ENCODE results near the gene RYR3. TPM values are rescaled to one million over a fixed set of nuclear protein-coding genes. Genes with fewer than 3 reads are reported as not detected.

Gene RYR3
- total RNA-seq, 1 donor from 2014 or later = 4.8 TPM

GRCh38 chr15:33724321-33725036 lies 413.7 kb downstream of the RYR3 start:
- Mint-ChIP-seq H3K27ac (ENCODE audit: unreplicated experiment) (no peak overlapping the region), H3K36me3 (ENCODE audit: low read depth, unreplicated experiment) (no peaks in the 10 kb centered on the region), H3K27me3 (ENCODE audit: unreplicated experiment) (peaks cover 1% of the 10 kb centered on the region), H3K9me3 (ENCODE audit: unreplicated experiment) (no peaks in the 10 kb centered on the region), H3K4me3 (ENCODE audit: unreplicated experiment) (no peak overlapping the region), H3K4me1 (ENCODE audit: unreplicated experiment) (peaks cover 24% of the 10 kb centered on the region)
- no peak for DNase-seq (ENCODE audit: low spot score)
- TF ChIP-seq CTCF (IDR thresholded peaks at IDR 0.05; ENCODE audit: unreplicated experiment) = no peak

GRCh38 chr15:33729653-33730052 lies 418.9 kb downstream of the RYR3 start:
- DNase-seq (ENCODE audit: low spot score) = no peak
- Mint-ChIP-seq H3K36me3 (ENCODE audit: low read depth, unreplicated experiment) (no peaks in the 10 kb centered on the region), H3K27me3 (ENCODE audit: unreplicated experiment) (peaks cover 1% of the 10 kb centered on the region), H3K27ac (ENCODE audit: unreplicated experiment) (no peak overlapping the region), H3K9me3 (ENCODE audit: unreplicated experiment) (no peaks in the 10 kb centered on the region), H3K4me3 (ENCODE audit: unreplicated experiment) (no peak overlapping the region), H3K4me1 (ENCODE audit: unreplicated experiment) (peaks cover 20% of the 10 kb centered on the region)
- no peak for TF ChIP-seq CTCF (IDR thresholded peaks at IDR 0.05; ENCODE audit: unreplicated experiment)

DNA sequence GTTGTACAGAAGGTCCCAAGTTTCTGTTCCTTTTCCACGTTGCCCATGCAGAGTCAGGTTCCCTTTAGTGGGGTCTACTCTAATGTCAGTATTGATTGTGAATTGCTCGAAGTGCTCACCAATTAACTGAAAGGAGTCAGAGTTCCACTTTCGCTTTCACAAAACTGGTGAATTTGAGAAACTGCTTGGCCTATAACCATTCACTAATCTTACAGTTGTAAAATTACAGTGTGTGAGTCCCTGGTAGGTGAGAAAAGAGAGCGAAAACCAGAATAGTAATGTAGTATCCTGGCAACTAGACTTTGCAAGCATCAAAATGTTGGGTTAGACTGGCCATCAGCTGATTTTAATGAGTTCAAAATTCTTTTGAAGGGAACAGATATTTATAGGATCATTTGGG lies 420.0 kb downstream of the RYR3 start:
- Mint-ChIP-seq H3K27me3 (ENCODE audit: unreplicated experiment) (peaks cover 1% of the 10 kb centered on the region), H3K9me3 (ENCODE audit: unreplicated experiment) (no peaks in the 10 kb centered on the region), H3K36me3 (ENCODE audit: low read depth, unreplicated experiment) (no peaks in the 10 kb centered on the region), H3K27ac (ENCODE audit: unreplicated experiment) (no peak overlapping the region), H3K4me1 (ENCODE audit: unreplicated experiment) (peaks cover 16% of the 10 kb centered on the region), H3K4me3 (ENCODE audit: unreplicated experiment) (no peak overlapping the region)
- TF ChIP-seq CTCF (IDR thresholded peaks at IDR 0.05; ENCODE audit: unreplicated experiment) = no peak
- no peak for DNase-seq (ENCODE audit: low spot score)

- DNase-seq (ENCODE audit: low spot score) = no peak
- H3K36me3 Mint-ChIP-seq (ENCODE audit: low read depth, unreplicated experiment) = no peaks in the 10 kb centered on the region
- no peak overlapping the region for H3K27ac Mint-ChIP-seq (ENCODE audit: unreplicated experiment)
- no peaks in the 10 kb centered on the region for H3K9me3 Mint-ChIP-seq (ENCODE audit: unreplicated experiment)
- H3K27me3 Mint-ChIP-seq (ENCODE audit: unreplicated experiment) = peaks cover 3% of the 10 kb centered on the region
- no peak for TF ChIP-seq CTCF (IDR thresholded peaks at IDR 0.05; ENCODE audit: unreplicated experiment)
- no peak overlapping the region for H3K4me3 Mint-ChIP-seq (ENCODE audit: unreplicated experiment)
- peaks cover 4% of the 10 kb centered on the region for H3K4me1 Mint-ChIP-seq (ENCODE audit: unreplicated experiment)
Observed at GRCh38 chr15:33735143-33735542, 424.4 kb downstream of the RYR3 start.

- H3K4me3 Mint-ChIP-seq (ENCODE audit: unreplicated experiment) = no peak overlapping the region
- H3K36me3 Mint-ChIP-seq (ENCODE audit: low read depth, unreplicated experiment) = no peaks in the 10 kb centered on the region
- H3K9me3 Mint-ChIP-seq (ENCODE audit: unreplicated experiment) = no peaks in the 10 kb centered on the region
- no peak for TF ChIP-seq CTCF (IDR thresholded peaks at IDR 0.05; ENCODE audit: unreplicated experiment)
- H3K27ac Mint-ChIP-seq (ENCODE audit: unreplicated experiment) = no peak overlapping the region
- H3K4me1 Mint-ChIP-seq (ENCODE audit: unreplicated experiment) = peaks cover 4% of the 10 kb centered on the region
- DNase-seq (ENCODE audit: low spot score) = peak; percentile 36
- peaks cover 3% of the 10 kb centered on the region for H3K27me3 Mint-ChIP-seq (ENCODE audit: unreplicated experiment)
Observed at GRCh38 chr15:33735637-33736247, 425.0 kb downstream of the RYR3 start.

Measured in endothelial cell (in vitro differentiated cells).